ENCODE data around the gene CPNE7.
"Not testable (repeated sequence)": the region's sequence is repeated elsewhere in the genome, so short reads cannot be mapped to it uniquely, and the experiment has no call there.

CPNE7 gene

GRCh38 chr16:89621136-89621697 is 45.7 kb downstream of the CPNE7 start:
- 0 out of 2 replicates have a peak overlapping the region, but pooled peaks have one; percentile 70 for H3K27ac ChIP-seq
- no peak overlapping the region for H3K9ac ChIP-seq (ENCODE audit: insufficient read length)
- no peak for DNase-seq (ENCODE audit: low read depth, low spot score)
- no peak for TF ChIP-seq FOXP2 (optimal IDR thresholded peaks at IDR 0.05; ENCODE audit: control extremely low read depth, extremely low read length, insufficient read depth)
- no peak for TF ChIP-seq POLR2AphosphoS5 (IDR thresholded peaks at IDR 0.05; ENCODE audit: borderline replicate concordance, low read depth, low read length)
- TF ChIP-seq EZH2 (IDR thresholded peaks at IDR 0.05): no peak
- no peak overlapping the region for H3K4me3 ChIP-seq
- no peaks in the 10 kb centered on the region for H3K36me3 ChIP-seq (ENCODE audit: insufficient read depth, low read length)
- H3K9me3 ChIP-seq (ENCODE audit: low read depth, low read length): no peaks in the 10 kb centered on the region

GRCh38 chr16:89621698-89622409 is 46.3 kb downstream of the CPNE7 start:
- DNase-seq (ENCODE audit: low read depth, low spot score): no peak
- TF ChIP-seq FOXP2 (optimal IDR thresholded peaks at IDR 0.05; ENCODE audit: control extremely low read depth, extremely low read length, insufficient read depth) (no peak), POLR2AphosphoS5 (IDR thresholded peaks at IDR 0.05; ENCODE audit: borderline replicate concordance, low read depth, low read length) (no peak), EZH2 (IDR thresholded peaks at IDR 0.05) (no peak)
- H3K27ac ChIP-seq: no peak overlapping the region
- H3K9me3 ChIP-seq (ENCODE audit: low read depth, low read length): no peaks in the 10 kb centered on the region
- no peaks in the 10 kb centered on the region for H3K36me3 ChIP-seq (ENCODE audit: insufficient read depth, low read length)
- H3K9ac ChIP-seq (ENCODE audit: insufficient read length): no peak overlapping the region
- H3K4me3 ChIP-seq: no peak overlapping the region

- TF ChIP-seq EZH2 (IDR thresholded peaks at IDR 0.05): no peak
- no peak for TF ChIP-seq POLR2AphosphoS5 (IDR thresholded peaks at IDR 0.05; ENCODE audit: borderline replicate concordance, low read depth, low read length)
- TF ChIP-seq FOXP2 (optimal IDR thresholded peaks at IDR 0.05; ENCODE audit: control extremely low read depth, extremely low read length, insufficient read depth): no peak
- H3K36me3 ChIP-seq (ENCODE audit: insufficient read depth, low read length): no peaks in the 10 kb centered on the region
- H3K27ac ChIP-seq: peak overlapping the region; percentile 64
- H3K9me3 ChIP-seq (ENCODE audit: low read depth, low read length): no peaks in the 10 kb centered on the region
- no peak for DNase-seq (ENCODE audit: low read depth, low spot score)
- no peak overlapping the region for H3K9ac ChIP-seq (ENCODE audit: insufficient read length)
- no peak overlapping the region for H3K4me3 ChIP-seq
Measured at GRCh38 chr16:89623511-89624261, 48.1 kb downstream of the CPNE7 start.

GRCh38 chr16:89624777-89625761 is 49.5 kb downstream of the CPNE7 start:
- Histone ChIP-seq H3K36me3 (ENCODE audit: insufficient read depth, low read length) (no peaks in the 10 kb centered on the region), H3K9ac (ENCODE audit: insufficient read length) (no peak overlapping the region), H3K27ac (no peak overlapping the region), H3K9me3 (ENCODE audit: low read depth, low read length) (no peaks in the 10 kb centered on the region), H3K4me3 (no peak overlapping the region)
- TF ChIP-seq FOXP2 (optimal IDR thresholded peaks at IDR 0.05; ENCODE audit: control extremely low read depth, extremely low read length, insufficient read depth) (no peak), EZH2 (IDR thresholded peaks at IDR 0.05) (no peak), POLR2AphosphoS5 (IDR thresholded peaks at IDR 0.05; ENCODE audit: borderline replicate concordance, low read depth, low read length) (no peak)
- no peak for DNase-seq (ENCODE audit: low read depth, low spot score)

- Histone ChIP-seq H3K36me3 (ENCODE audit: insufficient read depth, low read length) (no peaks in the 10 kb centered on the region), H3K9ac (ENCODE audit: insufficient read length) (no peak overlapping the region), H3K4me3 (no peak overlapping the region), H3K9me3 (ENCODE audit: low read depth, low read length) (no peaks in the 10 kb centered on the region), H3K27ac (no peak overlapping the region)
- TF ChIP-seq FOXP2 (optimal IDR thresholded peaks at IDR 0.05; ENCODE audit: control extremely low read depth, extremely low read length, insufficient read depth) (no peak), EZH2 (IDR thresholded peaks at IDR 0.05) (no peak), POLR2AphosphoS5 (IDR thresholded peaks at IDR 0.05; ENCODE audit: borderline replicate concordance, low read depth, low read length) (no peak)
- no peak for DNase-seq (ENCODE audit: low read depth, low spot score)
Measured at GRCh38 chr16:89629827-89630610, 54.5 kb downstream of the CPNE7 start.

GRCh38 chr16:89633064-89633631 is 57.6 kb downstream of the CPNE7 start:
- no peak for DNase-seq (ENCODE audit: low read depth, low spot score)
- Histone ChIP-seq H3K27ac (no peak overlapping the region), H3K36me3 (ENCODE audit: insufficient read depth, low read length) (no peaks in the 10 kb centered on the region), H3K9ac (ENCODE audit: insufficient read length) (no peak overlapping the region), H3K4me3 (no peak overlapping the region), H3K9me3 (ENCODE audit: low read depth, low read length) (no peaks in the 10 kb centered on the region)
- TF ChIP-seq EZH2 (IDR thresholded peaks at IDR 0.05) (no peak), POLR2AphosphoS5 (IDR thresholded peaks at IDR 0.05; ENCODE audit: borderline replicate concordance, low read depth, low read length) (no peak), FOXP2 (optimal IDR thresholded peaks at IDR 0.05; ENCODE audit: control extremely low read depth, extremely low read length, insufficient read depth) (no peak)

- H3K36me3 ChIP-seq (ENCODE audit: insufficient read depth, low read length); H3K9ac ChIP-seq (ENCODE audit: insufficient read length); H3K27ac ChIP-seq; H3K9me3 ChIP-seq (ENCODE audit: low read depth, low read length); H3K4me3 ChIP-seq; DNase-seq (ENCODE audit: low read depth, low spot score): not testable (repeated sequence)
Measured at GRCh38 chr16:89634463-89635385, 59.2 kb downstream of the CPNE7 start.
